Activated T-helper 2 cell treated with anti-CD3 and anti-CD28 coated beads, Interferon-gamma antibody, Interleukin-2, Interleukin-4, amounts not matched to agents 10 μg/mL and 5 μg/mL and 100 μg/mL, durations not matched to agents 14 hours and 24 hours and 36 hours (primary cell): ENCODE results near the gene CLCN7. TPM values are rescaled to one million over a fixed set of nuclear protein-coding genes. Genes with fewer than 3 reads are reported as not detected.
A peak's percentile ranks its signal among the peaks of the same experiment; 100 is the strongest.

Experiments
- DNase-seq: peaks from one replicate; pipeline ENCODE4 v3.0.0; 2021; ENCODE audit warnings: low spot score
- H3K27ac Mint-ChIP-seq: one replicate; pipeline ENCODE4 v1.8.0; 2021; ENCODE audit warnings: mixed read lengths
- H3K27me3 Mint-ChIP-seq: one replicate; pipeline ENCODE4 v1.8.0; 2021; ENCODE audit warnings: low read depth, mixed read lengths
- H3K36me3 Mint-ChIP-seq: one replicate; pipeline ENCODE4 v1.8.0; 2021; ENCODE audit warnings: low read depth, mixed read lengths
- H3K4me1 Mint-ChIP-seq: one replicate; pipeline ENCODE4 v1.8.0; 2021; ENCODE audit warnings: low read depth, mixed read lengths
- H3K4me3 Mint-ChIP-seq: one replicate; pipeline ENCODE4 v1.8.0; 2021; ENCODE audit warnings: low read depth, mild to moderate bottlenecking, moderate library complexity, mixed read lengths
- H3K9me3 Mint-ChIP-seq: one replicate; pipeline ENCODE4 v1.8.0; 2021; ENCODE audit warnings: mixed read lengths
- intact Hi-C: fragments of 100-400 bp; cut with micrococcal nuclease; formaldehyde crosslinking; loops from one replicate; pipeline ENCODE4 v1.15.1; 2023
- total RNA-seq: library from RNA; stranded (reverse); gene quantifications from 2 replicates; pipeline ENCODE4 v1.2.3, GENCODE V29; 2022

CLCN7 gene
- total RNA-seq, 1 donor from 2014 or later, result 54.3 TPM

DNA sequence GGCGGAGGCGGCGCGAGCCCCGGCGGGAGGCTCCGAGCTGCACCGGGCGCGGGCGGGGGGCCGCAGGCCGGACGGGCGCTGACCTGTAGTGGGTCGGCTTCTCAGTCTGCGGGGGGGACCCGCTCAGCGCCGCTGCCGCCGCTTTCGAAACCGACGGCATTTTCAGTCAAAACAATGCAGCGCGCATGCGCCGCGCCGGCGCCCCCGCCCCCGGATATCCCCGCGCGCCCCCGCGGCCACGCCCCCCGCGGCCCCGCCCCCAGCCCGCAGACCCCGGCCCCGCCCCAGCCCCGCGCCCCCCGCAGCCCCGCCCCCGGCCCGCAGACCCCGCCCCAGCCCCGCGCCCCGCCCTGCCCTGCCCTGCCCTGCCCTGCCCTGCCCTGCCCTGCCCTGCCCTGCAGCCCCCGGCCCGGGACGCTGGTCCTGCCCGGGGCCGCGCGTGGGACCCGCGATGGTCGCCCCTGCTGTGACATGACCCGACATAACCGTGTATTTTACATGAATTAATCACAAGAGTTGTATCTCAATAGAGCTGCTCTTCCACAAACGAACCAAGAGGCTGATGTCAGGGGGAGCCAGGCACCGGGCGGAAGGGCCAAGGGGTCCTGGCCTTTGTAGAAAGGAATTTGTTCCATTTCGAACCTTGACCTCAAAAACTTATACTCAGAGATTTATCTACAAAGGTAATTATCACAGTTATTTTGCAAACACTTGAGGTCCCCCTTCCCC is 60.1 kb downstream of the CLCN7 start, which contains the start of gene UNKL:
Gene UNKL (minus strand): TSS at position 173 of the 729 bp plus-strand sequence. CDS start 13 bp downstream, at position 160.
- Mint-ChIP-seq H3K9me3 (no peaks in the 10 kb centered on the region), H3K36me3 (peaks cover 23% of the 10 kb centered on the region), H3K4me3 (peak within 1 kb of the TSS; percentile 81), H3K4me1 (peaks cover 4% of the 10 kb centered on the region), H3K27ac (peak within 1 kb of the TSS; percentile 76), H3K27me3 (no peaks in the 10 kb centered on the region)
- DNase-seq, result peak; percentile 79
- intact Hi-C loops, result no loop called here

DNA sequence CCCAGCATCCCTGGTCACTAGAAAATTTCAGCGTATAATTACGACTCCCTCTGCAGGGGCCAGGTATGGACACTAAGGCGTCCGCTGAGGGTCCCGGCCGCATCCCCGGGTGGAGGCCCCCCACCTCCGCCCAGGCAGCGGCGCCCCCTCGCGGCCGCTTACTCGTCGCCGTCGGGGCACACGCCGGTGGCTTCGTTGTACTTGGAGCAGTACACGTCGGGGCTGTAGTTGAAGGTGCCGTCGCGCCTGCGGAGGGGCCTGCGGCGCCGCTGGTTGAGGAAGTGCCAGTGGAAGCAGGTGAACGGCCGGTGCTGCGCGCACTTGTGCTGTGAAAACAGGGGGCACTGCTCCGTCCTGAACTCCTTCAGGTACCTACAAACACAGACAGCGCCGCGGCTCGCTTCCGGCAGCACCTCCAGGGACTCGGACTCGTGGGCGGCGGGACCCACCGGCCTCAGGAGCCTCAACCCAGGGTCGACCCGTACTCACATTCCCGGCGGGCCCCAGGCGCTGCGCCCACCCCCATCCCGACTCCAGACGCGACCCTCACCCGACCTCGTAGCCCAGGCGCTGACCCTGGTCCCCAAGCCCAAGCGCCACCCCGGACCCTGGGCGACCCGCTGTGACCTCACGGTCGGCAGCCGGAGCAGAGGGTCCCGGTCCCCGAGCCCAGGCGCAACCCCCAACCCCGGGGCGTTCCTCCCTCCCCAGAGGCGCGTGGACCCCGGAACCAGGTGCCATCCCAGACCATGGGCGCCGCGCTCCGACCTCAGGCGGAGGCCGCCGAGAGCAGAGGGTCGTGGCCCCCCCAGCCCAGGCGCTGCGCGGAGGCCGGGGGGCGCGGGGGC is 60.9 kb downstream of the CLCN7 start:
- peak; percentile 58 for DNase-seq
- Mint-ChIP-seq H3K27ac (peak overlapping the region; percentile 70), H3K27me3 (no peaks in the 10 kb centered on the region), H3K9me3 (no peaks in the 10 kb centered on the region), H3K4me3 (peak overlapping the region; percentile 81), H3K4me1 (peaks cover 4% of the 10 kb centered on the region), H3K36me3 (peaks cover 26% of the 10 kb centered on the region)
- intact Hi-C loops, result no loop called here

DNA sequence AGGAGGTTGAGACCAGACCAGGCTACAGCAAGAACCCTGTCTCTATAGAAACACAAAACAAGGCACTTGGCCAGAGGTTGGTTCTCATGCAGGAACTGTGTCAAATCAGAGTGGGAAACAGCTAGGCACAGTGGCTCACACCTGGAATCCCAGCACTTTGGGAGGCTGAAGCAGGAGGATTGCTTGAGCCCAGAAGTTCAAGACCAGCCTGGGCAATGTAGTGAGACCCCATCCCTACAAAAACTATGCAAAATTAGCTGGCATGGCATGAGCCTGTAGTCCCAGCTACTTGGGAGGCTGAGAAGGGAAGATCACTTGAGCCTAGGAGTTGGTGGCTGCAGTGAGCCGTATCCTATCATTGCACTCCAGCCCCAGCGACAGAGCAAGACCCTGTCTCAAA is 62.0 kb downstream of the CLCN7 start:
- peaks cover 4% of the 10 kb centered on the region for H3K4me1 Mint-ChIP-seq
- peaks cover 19% of the 10 kb centered on the region for H3K36me3 Mint-ChIP-seq
- intact Hi-C loops, result no loop called here
- H3K27ac Mint-ChIP-seq, result no peak overlapping the region
- H3K27me3 Mint-ChIP-seq, result no peaks in the 10 kb centered on the region
- H3K4me3 Mint-ChIP-seq, result peak overlapping the region; percentile 17
- no peaks in the 10 kb centered on the region for H3K9me3 Mint-ChIP-seq
- no peak for DNase-seq

DNA sequence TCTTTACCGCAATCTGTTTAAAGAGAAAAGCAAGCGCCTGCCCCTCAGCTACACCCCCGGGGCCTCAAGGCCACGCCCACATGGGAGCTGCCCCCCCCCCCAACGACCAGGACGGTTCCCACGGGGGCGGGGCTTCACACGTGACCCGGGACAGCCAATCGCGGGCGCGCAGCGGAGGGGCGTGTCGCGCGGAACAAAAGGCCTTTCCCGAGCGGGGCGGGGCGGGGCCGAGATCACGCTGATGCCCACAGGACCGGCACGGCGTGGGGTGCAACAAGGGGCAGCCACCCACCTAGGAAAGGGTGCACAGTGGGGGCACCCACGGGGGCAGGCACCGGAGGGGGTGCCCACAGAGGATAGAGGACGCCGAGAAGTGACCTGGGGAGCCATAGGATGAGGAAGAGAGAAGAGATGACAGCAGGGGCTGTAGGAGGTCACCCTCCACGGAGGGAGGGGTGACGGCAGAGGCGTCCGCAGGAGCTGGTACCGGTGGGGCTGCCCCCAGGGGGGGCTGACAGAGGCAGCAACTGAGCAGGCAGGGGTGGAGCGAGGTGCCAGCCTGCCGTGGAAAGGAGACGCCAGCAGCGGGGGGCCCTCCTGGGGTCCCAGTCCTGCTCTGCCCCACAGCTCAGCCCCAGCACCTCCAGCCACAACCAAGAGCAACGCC is 66.5 kb downstream of the CLCN7 start:
- peak; percentile 93 for DNase-seq
- H3K4me1 Mint-ChIP-seq, result peaks cover 2% of the 10 kb centered on the region
- H3K27me3 Mint-ChIP-seq, result no peaks in the 10 kb centered on the region
- H3K9me3 Mint-ChIP-seq, result no peaks in the 10 kb centered on the region
- intact Hi-C loops, result no loop called here
- peak overlapping the region; percentile 67 for H3K4me3 Mint-ChIP-seq
- no peak overlapping the region for H3K27ac Mint-ChIP-seq
- peaks cover 14% of the 10 kb centered on the region for H3K36me3 Mint-ChIP-seq

DNA sequence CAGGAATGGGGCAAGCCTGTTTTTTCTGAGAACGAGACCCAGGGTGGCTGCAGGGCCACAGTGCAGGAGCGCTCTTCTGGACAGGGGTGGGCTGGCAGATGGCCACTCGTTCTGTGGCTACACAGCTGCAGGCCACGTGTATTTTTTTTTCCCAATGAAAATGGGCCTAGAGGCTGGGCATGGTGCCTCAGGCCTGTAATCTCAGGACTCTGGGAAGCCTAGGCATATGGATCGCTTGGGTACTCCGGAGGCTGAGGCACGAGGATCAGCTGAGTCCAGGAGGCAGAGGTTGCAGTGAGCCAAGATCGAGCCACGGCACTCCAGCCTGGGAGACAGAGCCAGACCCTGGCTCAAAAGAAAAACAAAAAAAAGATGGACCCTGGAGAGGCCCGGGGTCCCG is 67.1 kb downstream of the CLCN7 start:
- peaks cover 2% of the 10 kb centered on the region for H3K4me1 Mint-ChIP-seq
- intact Hi-C loops, result no loop called here

DNA sequence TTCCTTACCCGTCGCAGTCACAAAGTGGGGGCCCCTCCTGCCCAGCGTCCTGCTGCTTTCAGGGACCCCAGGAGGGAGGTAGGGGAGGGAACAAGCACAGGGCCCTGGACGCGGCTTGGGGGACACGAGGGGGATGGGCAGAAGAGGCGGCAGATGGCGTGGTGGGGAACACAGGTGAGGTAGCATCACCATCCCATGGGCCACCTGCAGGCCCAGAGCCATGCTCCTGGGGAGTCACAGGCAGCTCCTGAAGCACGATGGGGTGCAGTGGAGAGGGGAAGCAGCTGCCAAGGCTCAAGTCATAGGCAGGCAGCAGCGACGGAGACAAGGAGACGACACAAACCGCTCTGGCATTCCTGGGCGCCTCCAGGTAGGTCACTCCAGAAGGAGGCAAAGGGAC is 71.1 kb downstream of the CLCN7 start:
- no peak for DNase-seq
- H3K4me3 Mint-ChIP-seq, result no peak overlapping the region
- no peak overlapping the region for H3K27ac Mint-ChIP-seq
- H3K4me1 Mint-ChIP-seq, result peaks cover 2% of the 10 kb centered on the region
- peaks cover 14% of the 10 kb centered on the region for H3K36me3 Mint-ChIP-seq
- intact Hi-C loops, result no loop called here
- no peaks in the 10 kb centered on the region for H3K27me3 Mint-ChIP-seq
- no peaks in the 10 kb centered on the region for H3K9me3 Mint-ChIP-seq

More for the DNA sequence above, 67.1 kb downstream of the CLCN7 start:
- peak overlapping the region; percentile 46 for H3K27ac Mint-ChIP-seq
- no peaks in the 10 kb centered on the region for H3K9me3 Mint-ChIP-seq
- DNase-seq, result no peak
- H3K36me3 Mint-ChIP-seq, result peaks cover 17% of the 10 kb centered on the region
- H3K4me3 Mint-ChIP-seq, result peak overlapping the region; percentile 47
- no peaks in the 10 kb centered on the region for H3K27me3 Mint-ChIP-seq

DNA sequence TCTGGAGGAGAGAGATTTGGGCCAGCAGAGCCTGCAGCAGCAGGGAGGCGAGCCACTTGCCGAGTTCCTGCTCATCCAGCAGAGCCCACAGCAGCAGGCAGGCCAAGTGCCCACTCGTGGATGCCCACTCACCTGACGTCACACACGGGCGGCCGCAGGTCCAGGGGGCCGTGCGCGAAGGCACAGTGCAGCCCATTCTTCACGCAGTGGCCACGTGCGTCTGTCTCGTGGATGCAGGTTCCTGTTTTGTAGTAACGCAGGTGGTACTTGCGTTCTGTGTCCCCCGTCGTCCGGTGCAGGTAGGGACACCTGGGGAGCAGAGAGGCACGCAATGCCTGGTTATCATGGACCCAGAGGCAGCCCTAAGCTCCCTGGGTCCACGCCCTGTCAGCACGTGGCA is 71.8 kb downstream of the CLCN7 start:
- Mint-ChIP-seq H3K9me3 (no peaks in the 10 kb centered on the region), H3K4me3 (no peak overlapping the region), H3K27me3 (no peaks in the 10 kb centered on the region), H3K36me3 (peaks cover 19% of the 10 kb centered on the region), H3K27ac (no peak overlapping the region), H3K4me1 (peaks cover 2% of the 10 kb centered on the region)
- intact Hi-C loops, result no loop called here
- DNase-seq, result no peak

DNA sequence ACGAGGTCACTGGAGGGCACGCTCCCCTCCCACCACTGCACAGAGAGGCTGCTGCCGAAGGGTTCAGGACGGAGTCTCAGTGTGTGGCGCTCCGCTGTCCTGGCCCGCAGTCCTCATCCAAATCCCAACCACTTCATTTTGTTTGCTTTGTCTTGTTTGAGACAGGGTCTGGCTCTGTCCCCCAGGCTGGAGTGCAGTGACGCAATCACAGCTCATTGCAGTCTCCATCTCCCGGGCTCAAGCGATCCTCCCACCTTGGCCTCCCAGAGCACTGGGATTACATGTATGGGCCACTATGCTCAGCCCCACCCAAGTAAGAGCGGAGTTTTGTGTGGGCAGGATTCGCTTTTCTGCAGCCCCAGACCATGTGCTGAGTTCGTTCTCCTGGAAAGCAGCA is 73.1 kb downstream of the CLCN7 start:
- Mint-ChIP-seq H3K27me3 (no peaks in the 10 kb centered on the region), H3K9me3 (no peaks in the 10 kb centered on the region), H3K4me3 (no peak overlapping the region), H3K27ac (no peak overlapping the region), H3K4me1 (no peaks in the 10 kb centered on the region), H3K36me3 (peaks cover 21% of the 10 kb centered on the region)
- no peak for DNase-seq
- intact Hi-C loops, result no loop called here

DNA sequence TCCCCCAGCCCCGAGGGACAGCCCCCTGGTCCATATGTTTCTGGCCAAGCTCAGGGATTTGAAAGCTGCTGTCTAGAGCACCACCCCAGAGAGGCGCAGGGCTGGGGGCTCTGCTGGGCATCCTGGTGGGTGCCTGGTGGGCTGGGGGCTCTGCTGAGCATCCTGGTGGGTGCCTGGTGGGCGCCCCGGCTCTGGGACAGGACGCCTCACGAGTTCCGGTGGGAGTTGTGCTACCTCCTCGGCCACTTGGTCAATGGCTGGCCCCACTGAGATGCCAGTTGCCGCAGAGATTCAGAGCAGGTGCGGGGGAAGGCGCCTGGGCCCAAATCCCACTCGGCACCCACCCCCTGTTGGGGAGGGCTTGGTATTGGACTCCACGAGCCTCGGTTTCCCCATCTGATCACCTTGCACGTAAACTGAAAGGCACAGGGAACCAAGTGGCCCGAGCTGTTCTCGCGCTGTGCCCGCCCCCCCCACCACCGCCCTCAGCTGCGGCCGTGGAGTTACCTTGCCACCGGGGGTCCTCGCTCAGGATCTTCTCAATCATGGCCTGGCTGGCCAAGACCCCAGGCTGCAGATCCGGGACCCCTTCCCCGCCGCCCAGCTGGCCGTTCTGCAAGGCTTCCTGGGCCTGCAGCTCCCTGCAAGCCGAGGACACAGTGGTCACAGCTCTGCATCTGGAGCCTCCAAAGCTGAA is 73.6 kb downstream of the CLCN7 start:
- Mint-ChIP-seq H3K9me3 (no peaks in the 10 kb centered on the region), H3K27ac (no peak overlapping the region), H3K4me3 (no peak overlapping the region), H3K4me1 (no peaks in the 10 kb centered on the region), H3K36me3 (peaks cover 22% of the 10 kb centered on the region), H3K27me3 (no peaks in the 10 kb centered on the region)
- no peak for DNase-seq
- intact Hi-C loops, result no loop called here

DNA sequence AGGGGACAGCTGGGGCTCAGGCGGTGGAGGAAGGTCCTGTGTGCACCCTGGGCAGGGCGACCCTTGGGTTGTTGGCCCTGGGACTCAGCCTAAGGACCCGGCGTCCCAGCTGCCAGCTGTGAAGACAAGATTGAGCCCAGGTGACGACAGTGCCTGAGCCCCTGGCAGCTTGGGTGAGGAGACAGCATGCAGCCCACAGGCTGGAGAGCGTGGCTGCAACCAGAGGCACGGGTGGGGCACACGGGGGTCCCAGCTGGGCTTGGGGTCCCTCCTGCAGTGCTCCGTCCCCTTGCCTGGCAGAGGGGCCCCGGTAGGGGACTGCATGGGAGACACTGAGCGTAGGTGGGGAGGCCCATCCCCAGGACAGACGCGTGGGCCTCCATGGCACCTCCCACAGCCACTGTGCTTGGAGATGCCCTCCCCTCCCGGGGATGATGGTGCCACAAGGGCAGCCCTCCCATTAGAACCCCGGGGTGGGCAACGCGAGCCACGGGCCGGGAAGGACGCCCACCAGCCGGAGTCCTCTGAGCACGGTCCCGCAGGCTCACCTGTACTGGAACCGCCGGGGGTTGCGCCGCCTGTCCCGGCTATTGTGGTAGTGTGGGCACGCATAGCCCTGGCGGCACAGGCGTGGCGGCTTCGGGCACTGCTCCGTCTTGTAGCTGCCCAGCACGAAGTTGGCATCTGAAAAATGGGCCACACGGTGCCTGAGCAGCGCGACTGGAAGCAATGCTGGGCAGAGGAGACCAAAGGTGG is 75.8 kb downstream of the CLCN7 start:
- Mint-ChIP-seq H3K4me1 (no peaks in the 10 kb centered on the region), H3K27ac (no peak overlapping the region), H3K9me3 (no peaks in the 10 kb centered on the region), H3K4me3 (no peak overlapping the region), H3K27me3 (no peaks in the 10 kb centered on the region), H3K36me3 (peaks cover 22% of the 10 kb centered on the region)
- DNase-seq, result no peak
- intact Hi-C loops, result loop anchor here (1.0 kb wide), 1 partner anchor 41 kb away; no protein-coding TSS in a partner anchor

DNA sequence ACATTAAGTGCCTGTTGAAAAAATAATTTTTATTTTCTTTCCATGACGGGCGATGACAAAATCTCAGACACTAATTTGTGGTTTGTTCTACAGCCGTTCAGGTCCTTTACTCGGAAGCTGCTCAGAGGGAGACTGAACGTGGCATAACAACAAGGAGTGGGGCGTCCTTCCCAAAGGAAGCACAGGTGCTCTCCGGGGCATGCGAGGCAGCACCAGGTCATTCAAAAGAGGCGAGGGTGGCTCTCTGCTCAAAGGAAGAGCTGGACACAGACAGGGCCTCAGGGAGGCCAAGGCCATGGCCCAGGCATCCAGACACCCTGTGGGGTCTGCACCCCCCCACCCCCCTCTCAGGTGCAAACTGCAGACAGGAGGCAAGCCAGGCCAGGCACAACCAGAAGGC is 76.5 kb downstream of the CLCN7 start:
- H3K27ac Mint-ChIP-seq, result no peak overlapping the region
- H3K27me3 Mint-ChIP-seq, result no peaks in the 10 kb centered on the region
- no peaks in the 10 kb centered on the region for H3K4me1 Mint-ChIP-seq
- peaks cover 22% of the 10 kb centered on the region for H3K36me3 Mint-ChIP-seq
- intact Hi-C loops, result loop anchor here (1.0 kb wide), 1 partner anchor 40 kb away; no protein-coding TSS in a partner anchor
- no peak for DNase-seq
- H3K4me3 Mint-ChIP-seq, result no peak overlapping the region
- no peaks in the 10 kb centered on the region for H3K9me3 Mint-ChIP-seq

DNA sequence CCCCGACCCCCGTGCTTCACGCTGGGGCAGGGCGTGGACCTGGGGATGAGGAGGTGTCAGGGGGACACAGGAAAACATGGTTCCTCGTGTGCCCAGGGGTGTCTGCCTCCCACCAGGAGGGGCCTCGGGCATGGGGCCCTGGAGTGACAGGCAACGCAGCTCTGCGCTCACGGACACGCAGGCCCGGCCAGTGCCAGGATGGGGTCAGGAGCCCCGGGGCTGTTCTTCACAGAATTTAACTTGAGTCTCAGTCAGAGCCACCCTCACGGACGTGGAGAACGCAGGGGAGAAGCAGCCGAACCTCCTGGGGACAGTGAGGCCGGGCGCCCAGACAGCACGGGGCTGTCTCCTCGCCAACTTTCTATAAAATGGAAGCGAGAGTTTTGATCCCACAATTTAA is 77.0 kb downstream of the CLCN7 start:
- no peaks in the 10 kb centered on the region for H3K4me1 Mint-ChIP-seq
- no peaks in the 10 kb centered on the region for H3K27me3 Mint-ChIP-seq

More for the DNA sequence above, 77.0 kb downstream of the CLCN7 start:
- intact Hi-C loops, result loop anchor here (1.0 kb wide), 1 partner anchor 39 kb away; no protein-coding TSS in a partner anchor
- no peak for DNase-seq
- no peak overlapping the region for H3K27ac Mint-ChIP-seq
- H3K9me3 Mint-ChIP-seq, result no peaks in the 10 kb centered on the region
- H3K4me3 Mint-ChIP-seq, result no peak overlapping the region
- peaks cover 23% of the 10 kb centered on the region for H3K36me3 Mint-ChIP-seq
